ENCODE results near the gene MARCKSL1.

MARCKSL1 gene

GRCh38 chr1:32352239-32352745 is 16.3 kb upstream of the MARCKSL1 start:
- DNase-seq: no peak

DNA sequence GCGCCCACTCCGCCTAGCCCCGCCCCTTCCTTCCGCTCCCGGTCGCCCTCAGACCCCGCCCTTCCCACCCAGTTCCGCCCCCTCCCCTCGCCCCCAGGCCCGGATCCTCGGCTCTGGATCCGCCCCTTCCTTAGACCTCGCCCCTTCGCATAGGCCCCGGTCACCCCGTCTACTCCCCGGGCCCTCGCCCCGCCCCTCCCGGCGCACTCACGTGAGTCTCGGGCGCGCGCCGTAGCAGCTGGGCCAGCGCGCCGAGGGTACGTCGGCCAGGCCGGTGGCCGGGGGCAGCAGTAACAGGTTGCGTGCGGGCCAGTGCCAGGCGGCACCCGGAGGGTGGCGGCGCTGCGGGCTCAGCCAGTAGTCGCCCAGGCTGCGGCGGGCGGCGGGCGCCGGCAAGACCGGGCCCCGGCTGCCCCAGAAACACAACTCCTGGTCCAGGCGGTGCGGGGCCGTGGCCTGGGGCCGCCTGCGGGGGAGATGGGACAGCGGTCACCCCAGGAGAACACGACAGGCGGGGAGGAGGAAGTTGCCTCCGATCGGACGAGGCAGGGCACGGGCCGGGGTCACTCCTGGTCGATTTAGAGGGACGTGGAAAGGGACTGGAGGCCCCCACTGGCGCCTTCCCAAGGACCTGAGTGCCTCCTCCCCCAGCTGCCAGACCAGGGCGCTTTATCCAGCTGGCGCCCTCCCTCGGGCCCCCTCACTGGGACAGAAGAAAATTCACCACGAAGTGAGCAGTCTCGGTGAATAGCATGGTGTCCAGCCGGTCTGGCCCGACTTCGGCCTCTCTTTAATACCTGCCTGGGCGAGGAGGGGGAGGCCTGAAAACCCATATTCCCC is 15.6 kb upstream of the MARCKSL1 start:
- DNase-seq: peak; percentile 79

- DNase-seq: peak; percentile 62
These were observed 14.9 kb upstream of the MARCKSL1 start for GRCh38 chr1:32350785-32351398.

- DNase-seq: no peak
These were observed 13.2 kb upstream of the MARCKSL1 start for GRCh38 chr1:32349211-32349708.

- no peak for DNase-seq
These were observed 10.6 kb upstream of the MARCKSL1 start for GRCh38 chr1:32346532-32347157.

GRCh38 chr1:32345289-32345827 is 9.3 kb upstream of the MARCKSL1 start:
- no peak for DNase-seq

GRCh38 chr1:32342704-32343103 is 6.7 kb upstream of the MARCKSL1 start:
- DNase-seq: no peak

- no peak for DNase-seq
These were observed 5.9 kb upstream of the MARCKSL1 start for GRCh38 chr1:32341971-32342370.

DNA sequence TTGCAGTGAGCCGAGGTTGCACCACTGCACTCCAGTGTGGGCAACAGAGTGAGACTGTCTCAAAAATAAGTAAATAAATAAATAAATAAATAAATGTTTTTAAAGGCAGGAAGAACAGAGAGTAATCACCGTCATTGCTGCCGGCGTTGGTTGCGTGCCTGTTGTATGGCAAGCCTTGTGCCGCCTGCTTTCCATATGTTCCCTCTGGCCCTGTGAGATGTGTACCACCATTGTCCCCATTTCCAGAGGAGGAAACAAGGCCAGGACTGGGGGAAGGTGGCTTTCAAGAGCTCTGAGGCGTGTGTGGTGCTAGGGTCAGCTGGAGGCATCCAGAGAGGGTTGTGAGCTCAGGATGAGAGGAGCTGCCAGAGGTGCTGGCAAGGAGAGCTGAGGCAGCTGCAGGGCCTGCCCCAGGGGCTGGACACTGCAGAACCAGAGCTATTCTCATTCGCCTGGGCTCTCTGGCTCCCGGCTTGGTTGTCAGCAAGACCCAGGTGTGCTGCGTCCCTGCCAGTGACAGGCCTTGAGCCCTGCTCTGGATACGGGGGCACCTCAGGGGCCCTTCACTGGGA is 5.2 kb upstream of the MARCKSL1 start:
- DNase-seq: no peak

DNA sequence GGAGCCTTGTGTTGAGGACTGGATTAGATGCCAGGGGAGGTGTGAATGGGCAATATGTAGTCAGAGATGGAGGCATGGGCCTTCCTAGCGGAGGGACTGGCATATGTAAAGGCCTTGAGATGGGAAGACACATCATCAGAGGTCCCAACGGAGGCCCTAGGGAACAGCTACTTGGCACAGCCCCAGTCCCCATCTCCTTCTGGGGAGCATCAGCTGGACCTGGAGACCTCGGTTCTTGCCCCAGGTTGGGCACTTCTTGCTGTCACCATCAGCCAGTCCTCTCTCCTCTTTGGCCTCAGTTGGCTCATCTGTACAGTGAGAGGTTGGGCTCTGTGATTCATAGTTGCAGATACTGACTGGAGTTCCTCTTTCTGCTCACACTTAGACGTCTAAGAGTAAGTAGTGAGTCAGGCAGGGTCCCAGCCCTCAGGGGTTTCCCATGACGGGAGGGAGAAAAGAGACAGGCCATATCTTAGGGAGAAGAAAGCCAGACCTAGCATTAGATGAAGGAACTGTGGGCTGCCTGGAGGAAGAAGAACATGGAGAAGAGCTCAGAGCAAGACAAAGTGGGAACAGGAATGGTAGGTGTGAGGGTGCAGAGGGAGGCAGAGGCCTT is 3.4 kb upstream of the MARCKSL1 start:
- no peak for DNase-seq

DNA sequence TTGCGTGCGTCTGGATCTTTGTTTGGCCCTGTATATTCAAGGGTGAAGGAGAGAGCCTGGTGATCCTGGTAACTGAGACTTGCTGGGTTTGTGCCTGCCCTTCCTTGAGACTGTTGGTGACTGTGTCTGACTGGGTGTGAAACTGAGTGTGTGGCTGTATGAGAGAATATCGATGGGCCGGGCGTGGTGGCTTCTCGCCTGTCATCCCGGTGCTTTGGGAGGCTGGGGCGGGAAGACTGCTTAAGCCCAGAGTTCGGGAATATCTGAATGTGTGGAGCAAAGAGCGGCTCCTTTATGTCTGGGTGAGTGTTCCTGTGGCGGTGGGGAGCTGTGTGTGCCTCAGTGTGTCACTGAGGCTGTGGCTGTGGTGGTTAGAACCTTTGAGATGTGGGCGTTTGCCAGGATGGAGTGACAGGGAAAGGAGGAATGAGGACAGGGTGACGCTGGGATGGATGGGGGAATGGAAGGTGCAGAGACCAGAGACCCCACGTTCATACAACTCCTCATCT is 2.7 kb upstream of the MARCKSL1 start:
- no peak for DNase-seq

GRCh38 chr1:32337855-32338636 is 2.0 kb upstream of the MARCKSL1 start:
- DNase-seq: no peak

DNA sequence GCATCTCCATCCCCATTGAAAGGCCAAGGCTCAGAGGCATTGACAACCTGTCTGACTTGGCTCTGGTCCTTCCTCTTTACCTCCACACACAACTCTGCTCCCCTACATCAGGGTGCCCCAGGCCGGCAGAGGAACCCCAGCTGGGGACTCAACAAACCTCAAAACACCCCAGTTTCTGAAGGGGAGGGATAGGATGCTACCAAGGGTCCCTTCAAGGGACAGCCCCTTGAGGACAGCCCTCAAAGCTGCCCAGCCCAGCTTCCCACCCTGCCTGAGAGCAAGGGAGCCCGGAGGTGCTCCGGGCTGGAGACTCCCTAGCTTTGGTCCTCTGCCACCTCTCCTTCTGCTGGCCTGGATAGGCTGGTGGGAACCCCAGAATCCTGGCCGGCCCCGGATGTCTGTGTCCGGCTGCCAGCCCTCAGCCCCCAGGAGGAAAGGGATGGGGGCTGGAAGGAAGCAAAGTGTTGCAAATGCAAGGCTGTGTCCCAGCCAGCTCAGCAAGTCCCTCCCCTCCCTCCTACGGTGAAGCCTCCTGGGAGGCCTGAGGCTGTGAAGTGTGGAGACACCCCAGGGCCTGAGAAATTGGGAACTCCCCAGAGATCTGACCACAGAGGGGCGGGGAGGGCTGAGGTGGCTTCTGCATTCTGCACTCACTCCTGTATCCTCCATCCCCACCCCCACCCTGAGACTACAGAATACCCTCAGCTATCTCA is 1.1 kb upstream of the MARCKSL1 start:
- no peak for DNase-seq

- DNase-seq: no peak
These were observed 529 bp upstream of the MARCKSL1 start for GRCh38 chr1:32336591-32336932.

- DNase-seq: no peak
These were observed 571 bp downstream of the MARCKSL1 start for GRCh38 chr1:32335535-32335789.

- DNase-seq: no peak
These were observed 1.0 kb downstream of the MARCKSL1 start for GRCh38 chr1:32334864-32335534.

- DNase-seq: no peak
These were observed 1.7 kb downstream of the MARCKSL1 start for GRCh38 chr1:32334274-32334861.

DNA sequence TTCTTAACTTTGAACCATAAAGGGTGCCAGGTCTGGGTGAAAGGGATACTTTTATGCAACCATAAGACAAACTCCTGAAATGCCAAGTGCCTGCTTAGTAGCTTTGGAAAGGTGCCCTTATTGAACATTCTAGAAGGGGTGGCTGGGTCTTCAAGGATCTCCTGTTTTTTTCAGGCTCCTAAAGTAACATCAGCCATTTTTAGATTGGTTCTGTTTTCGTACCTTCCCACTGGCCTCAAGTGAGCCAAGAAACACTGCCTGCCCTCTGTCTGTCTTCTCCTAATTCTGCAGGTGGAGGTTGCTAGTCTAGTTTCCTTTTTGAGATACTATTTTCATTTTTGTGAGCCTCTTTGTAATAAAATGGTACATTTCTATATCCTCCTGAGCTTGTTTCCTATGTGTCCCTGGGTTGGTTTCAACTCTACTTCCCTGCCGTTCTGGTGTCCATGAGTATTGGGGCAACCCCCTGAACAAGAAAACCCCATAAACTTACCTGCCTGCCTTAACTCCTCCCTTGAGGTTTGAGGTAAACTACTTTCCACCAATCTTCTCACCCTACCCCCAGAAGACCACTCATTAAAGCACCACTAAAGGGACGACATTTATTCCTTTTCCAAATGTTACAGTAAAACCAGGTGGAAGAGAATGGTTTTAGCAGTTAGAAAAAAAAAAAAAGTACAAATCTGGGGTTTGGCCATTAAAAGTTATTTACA is 2.6 kb downstream of the MARCKSL1 start:
- no peak for DNase-seq

- DNase-seq: no peak
These were observed 3.5 kb downstream of the MARCKSL1 start for GRCh38 chr1:32332290-32333079.

All from NCI-H748 treated with DMSO at 0.1 percent for 48 hours (cell line).